Measurements from ENCODE around the gene AGTRAP. TPM values are rescaled to one million over a fixed set of nuclear protein-coding genes. Genes with fewer than 3 reads are reported as not detected.

AGTRAP gene
- total and polyA plus RNA-seq, 9 of the 15 experiments (the other 6 are each of a cell fraction or from before 2014, with no cell fraction given) = 26.8 to 105 (median 57.5) TPM

- ATAC-seq (no peak), DNase-seq (ENCODE audit: extremely low read depth in 1 of 4, low spot score in 3 of 4) (peak in 1 of 4 experiments; percentile 9), FAIRE-seq (no peak)
- POLR2A ChIA-PET = interaction anchor here (0.6 to 10.5 kb wide), 13 partner anchors 7 to 320 kb away, joined by 3 to 115 read pairs (median 4); partner anchors contain the start of genes CLCN6 and MTHFR
- in situ Hi-C loops (cut with MboI) (no loop called here), intact Hi-C loops (cut with micrococcal nuclease) (loop anchor here (5.0 kb wide), 1 partner anchor 57 kb away; the partner anchor contains the start of gene AGTRAP)
- peaks cover 78 to 84% of the 10 kb centered on the region in 2 experiments for H3K4me1 ChIP-seq (replicated peaks in 1 of 2; ENCODE audit: control insufficient read depth in 2 of 2, insufficient read depth in 2 of 2, low read length in 2 of 2)
- no peak overlapping the region for H2AFZ ChIP-seq (ENCODE audit: low read depth, low read length)
- no peaks in the 10 kb centered on the region for H4K20me1 ChIP-seq (replicated peaks; ENCODE audit: control insufficient read depth, insufficient read depth, low read length)
- CTCF ChIA-PET (ENCODE audit: low intra/inter-chr PET ratio) = no interaction called here
- H3K36me3 ChIP-seq (ENCODE audit: control insufficient read depth, insufficient read depth, low read length) = peaks cover 82% of the 10 kb centered on the region
- peaks cover 43% of the 10 kb centered on the region for H3K79me2 ChIP-seq (ENCODE audit: control insufficient read depth, insufficient read depth, low read length)
- peak overlapping the region; percentile 54 to 80; a peak in 3 of 4 replicates for H3K9ac ChIP-seq (ENCODE audit: insufficient read depth in 1 of 2, low read depth in 2 of 2, low read length in 2 of 2)
- H3K27ac ChIP-seq (ENCODE audit: extremely low read depth, low read depth, low read length) = no peak overlapping the region; the same call in 2 of the 3 replicates
- no peak overlapping the region for H3K4me3 ChIP-seq
- WGBS (ENCODE audit: insufficient coverage, low coverage, missing lambda C conversion rate) = 96% methylated on average over 19 of the region's 19 CpGs
- no peaks in the 10 kb centered on the region for H3K27me3 ChIP-seq (ENCODE audit: control insufficient read depth in 2 of 2, insufficient read depth in 2 of 2, low read length in 2 of 2)
- no TSS peak for BruUV-seq (replicated peaks)
- H3K9me1 ChIP-seq (ENCODE audit: control insufficient read depth, insufficient read depth, low read length) = no peaks in the 10 kb centered on the region
- H3K9me3 ChIP-seq (replicated peaks; ENCODE audit: control insufficient read depth, insufficient read depth, low read depth, low read length) = no peaks in the 10 kb centered on the region
- 0 out of 2 replicates have a peak overlapping the region, but pooled peaks have one; percentile 81 for H3K4me2 ChIP-seq (ENCODE audit: insufficient read depth, low read length)
- no peak for TF ChIP-seq MAFK (IDR thresholded peaks at IDR 0.05; ENCODE audit: low read length)
- no peak for TF ChIP-seq ZNF217 (CRISPR knock-in tag; IDR thresholded peaks at IDR 0.05)
- TF ChIP-seq ELF2 (CRISPR knock-in tag; IDR thresholded peaks at IDR 0.05) = no peak
- no peak for TF ChIP-seq SUPT5H (IDR thresholded peaks at IDR 0.05)
- TF ChIP-seq ZNF263 (CRISPR knock-in tag; IDR thresholded peaks at IDR 0.05; ENCODE audit: borderline replicate concordance) = no peak
- no peak for TF ChIP-seq STAT6 (CRISPR knock-in tag; IDR thresholded peaks at IDR 0.05)
- peak; percentile 79 for TF ChIP-seq RBM22 (IDR thresholded peaks at IDR 0.05; ENCODE audit: low read depth, low read length, poor library complexity, severe bottlenecking)
- no peak for TF ChIP-seq CREB3L1 (IDR thresholded peaks at IDR 0.05; ENCODE audit: borderline replicate concordance, low read depth)
- no peak for TF ChIP-seq ZNF23 (CRISPR knock-in tag; IDR thresholded peaks at IDR 0.05)
- TF ChIP-seq ZNF551 (CRISPR knock-in tag; IDR thresholded peaks at IDR 0.05) = no peak
- no peak for TF ChIP-seq THAP7 (CRISPR knock-in tag; IDR thresholded peaks at IDR 0.05)
- TF ChIP-seq E2F8 (IDR thresholded peaks at IDR 0.05; ENCODE audit: low read depth, partially characterized antibody) = no peak
- peak; percentile 83 for TF ChIP-seq RBFOX2 (IDR thresholded peaks at IDR 0.05; ENCODE audit: low read depth, low read length)
These were observed 58.7 kb downstream of the AGTRAP start for GRCh38 chr1:11794446-11795237.
